NCI-H1417 (cell line): ENCODE measurements around the gene MAPRE2.

Experiments
- DNase-seq, 3 experiments: peaks; one replicate each; lab custom pipeline; 2025; lab: John Stamatoyannopoulos, UW

The MAPRE2 gene

GRCh38 chr18:35040988-35041814 is at the start of gene MAPRE2:
Gene MAPRE2 (plus strand): TSS chr18:35041413. CDS start chr18:35041540, 127 bp downstream.
- DNase-seq = peak; percentile 96 to 100 (median 99)

- DNase-seq = no peak
Measured at GRCh38 chr18:34991561-34991960, 49.7 kb upstream of the MAPRE2 start.

- DNase-seq = no peak
Measured at GRCh38 chr18:34993289-34993688, 47.9 kb upstream of the MAPRE2 start.

GRCh38 chr18:34995746-34996145 is 45.5 kb upstream of the MAPRE2 start:
- DNase-seq = no peak

GRCh38 chr18:34998661-34999060 is 42.6 kb upstream of the MAPRE2 start:
- DNase-seq = no peak

GRCh38 chr18:34999756-35000289 is 41.4 kb upstream of the MAPRE2 start:
- DNase-seq = no peak

- no peak for DNase-seq
Measured at GRCh38 chr18:35000457-35000856, 40.8 kb upstream of the MAPRE2 start.

GRCh38 chr18:35002120-35002519 is 39.1 kb upstream of the MAPRE2 start:
- DNase-seq = no peak

- DNase-seq = peak; percentile 57 to 89 (median 73)
Measured at GRCh38 chr18:35005963-35006577, 35.1 kb upstream of the MAPRE2 start.

- DNase-seq = no peak
Measured at GRCh38 chr18:35010156-35010555, 31.1 kb upstream of the MAPRE2 start.

- DNase-seq = no peak
Measured at GRCh38 chr18:35010993-35011392, 30.2 kb upstream of the MAPRE2 start.

GRCh38 chr18:35019933-35020332 is 21.3 kb upstream of the MAPRE2 start:
- DNase-seq = no peak

GRCh38 chr18:35022426-35023001 is 18.7 kb upstream of the MAPRE2 start:
- no peak for DNase-seq

- no peak for DNase-seq
Measured at GRCh38 chr18:35024196-35024595, 17.0 kb upstream of the MAPRE2 start.

GRCh38 chr18:35024965-35025364 is 16.2 kb upstream of the MAPRE2 start:
- DNase-seq = no peak

- DNase-seq = peak in 2 of 3 experiments; percentile 65 to 82
Measured at GRCh38 chr18:35026407-35027061, 14.7 kb upstream of the MAPRE2 start.

GRCh38 chr18:35027206-35027605 is 14.0 kb upstream of the MAPRE2 start:
- DNase-seq = peak in 1 of 3 experiments; percentile 32

GRCh38 chr18:35028536-35028935 is 12.7 kb upstream of the MAPRE2 start:
- DNase-seq = no peak

GRCh38 chr18:35029103-35029502 is 12.1 kb upstream of the MAPRE2 start:
- no peak for DNase-seq

- DNase-seq = no peak
Measured at GRCh38 chr18:35029770-35030169, 11.4 kb upstream of the MAPRE2 start.

GRCh38 chr18:35030277-35030989 is 10.8 kb upstream of the MAPRE2 start:
- peak in 2 of 3 experiments; percentile 22 to 52 for DNase-seq

GRCh38 chr18:35032113-35032512 is 9.1 kb upstream of the MAPRE2 start:
- DNase-seq = no peak
